Measurements from ENCODE around the gene GASK1A.

Gene GASK1A

DNA sequence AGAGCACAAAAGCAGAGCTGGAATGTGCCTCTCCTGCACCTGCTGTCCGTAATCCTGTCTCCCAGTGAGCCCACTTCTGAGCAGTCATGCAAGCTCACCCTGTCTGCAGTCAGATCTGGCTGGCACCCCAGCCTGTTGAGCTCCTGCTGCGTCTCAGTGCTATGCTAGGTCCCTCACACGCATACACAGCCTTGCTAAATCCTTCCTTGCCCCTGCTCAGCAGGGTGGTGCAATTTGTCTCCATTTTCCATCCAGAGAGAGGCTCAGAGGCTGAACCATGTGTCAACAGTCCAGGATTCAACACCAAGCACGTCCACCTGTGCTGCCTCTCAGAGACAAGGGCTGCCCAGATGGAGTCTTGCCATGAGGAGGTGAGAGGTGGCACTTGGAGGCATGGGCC lies 115.7 kb downstream of the GASK1A start:
- no peak for DNase-seq (ENCODE audit: extremely low read depth, low read depth)
- TF ChIP-seq, protein P1, sequence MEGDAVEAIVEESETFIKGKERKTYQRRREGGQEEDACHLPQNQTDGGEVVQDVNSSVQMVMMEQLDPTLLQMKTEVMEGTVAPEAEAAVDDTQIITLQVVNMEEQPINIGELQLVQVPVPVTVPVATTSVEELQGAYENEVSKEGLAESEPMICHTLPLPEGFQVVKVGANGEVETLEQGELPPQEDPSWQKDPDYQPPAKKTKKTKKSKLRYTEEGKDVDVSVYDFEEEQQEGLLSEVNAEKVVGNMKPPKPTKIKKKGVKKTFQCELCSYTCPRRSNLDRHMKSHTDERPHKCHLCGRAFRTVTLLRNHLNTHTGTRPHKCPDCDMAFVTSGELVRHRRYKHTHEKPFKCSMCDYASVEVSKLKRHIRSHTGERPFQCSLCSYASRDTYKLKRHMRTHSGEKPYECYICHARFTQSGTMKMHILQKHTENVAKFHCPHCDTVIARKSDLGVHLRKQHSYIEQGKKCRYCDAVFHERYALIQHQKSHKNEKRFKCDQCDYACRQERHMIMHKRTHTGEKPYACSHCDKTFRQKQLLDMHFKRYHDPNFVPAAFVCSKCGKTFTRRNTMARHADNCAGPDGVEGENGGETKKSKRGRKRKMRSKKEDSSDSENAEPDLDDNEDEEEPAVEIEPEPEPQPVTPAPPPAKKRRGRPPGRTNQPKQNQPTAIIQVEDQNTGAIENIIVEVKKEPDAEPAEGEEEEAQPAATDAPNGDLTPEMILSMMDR (IDR thresholded peaks at IDR 0.05; ENCODE audit: low read depth, low read length), result no peak

DNA sequence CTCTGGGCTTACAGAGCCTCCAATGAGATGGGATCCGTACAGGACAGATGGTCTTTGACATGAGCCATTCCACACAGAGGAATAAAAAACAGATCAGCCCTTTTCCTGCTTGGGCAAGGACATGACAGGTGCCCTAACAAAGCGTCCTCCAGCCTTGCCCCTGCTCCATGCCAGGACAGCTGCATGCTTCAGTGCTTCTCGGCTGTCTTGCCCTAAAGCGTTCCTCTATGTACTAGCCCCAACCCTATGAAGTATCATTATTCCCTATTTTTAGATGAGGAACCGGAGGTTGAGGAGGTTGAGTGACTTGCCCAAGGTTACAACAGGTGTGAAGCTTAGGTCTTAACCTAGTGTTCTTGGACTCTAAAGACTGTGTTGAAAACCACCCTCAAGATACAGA lies 116.3 kb downstream of the GASK1A start:
- DNase-seq (ENCODE audit: extremely low read depth, low read depth), result no peak
- TF ChIP-seq, protein P1 (IDR thresholded peaks at IDR 0.05; ENCODE audit: low read depth, low read length), result no peak

DNA sequence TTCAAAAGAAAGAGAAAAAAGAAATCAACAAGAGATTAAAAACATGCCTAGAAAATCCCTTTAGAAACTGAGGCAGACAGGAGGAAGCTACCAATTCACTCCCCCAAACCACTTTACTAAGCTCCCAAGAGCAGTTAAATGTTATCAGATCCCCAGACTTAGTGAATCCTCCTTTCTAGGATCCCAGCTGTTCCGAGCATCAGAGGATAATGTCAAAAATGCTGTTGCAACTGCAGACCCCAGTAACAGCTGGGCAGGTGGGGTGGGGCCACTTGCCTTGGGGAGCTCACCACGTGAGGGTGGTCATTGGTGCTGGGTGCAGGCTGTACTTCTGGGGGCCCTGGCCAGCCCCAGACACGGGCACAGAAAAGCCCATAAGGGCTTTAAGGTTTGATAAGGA lies 117.7 kb downstream of the GASK1A start:
- DNase-seq (ENCODE audit: extremely low read depth, low read depth), result no peak
- TF ChIP-seq, protein P1 (IDR thresholded peaks at IDR 0.05; ENCODE audit: low read depth, low read length), result no peak

DNA sequence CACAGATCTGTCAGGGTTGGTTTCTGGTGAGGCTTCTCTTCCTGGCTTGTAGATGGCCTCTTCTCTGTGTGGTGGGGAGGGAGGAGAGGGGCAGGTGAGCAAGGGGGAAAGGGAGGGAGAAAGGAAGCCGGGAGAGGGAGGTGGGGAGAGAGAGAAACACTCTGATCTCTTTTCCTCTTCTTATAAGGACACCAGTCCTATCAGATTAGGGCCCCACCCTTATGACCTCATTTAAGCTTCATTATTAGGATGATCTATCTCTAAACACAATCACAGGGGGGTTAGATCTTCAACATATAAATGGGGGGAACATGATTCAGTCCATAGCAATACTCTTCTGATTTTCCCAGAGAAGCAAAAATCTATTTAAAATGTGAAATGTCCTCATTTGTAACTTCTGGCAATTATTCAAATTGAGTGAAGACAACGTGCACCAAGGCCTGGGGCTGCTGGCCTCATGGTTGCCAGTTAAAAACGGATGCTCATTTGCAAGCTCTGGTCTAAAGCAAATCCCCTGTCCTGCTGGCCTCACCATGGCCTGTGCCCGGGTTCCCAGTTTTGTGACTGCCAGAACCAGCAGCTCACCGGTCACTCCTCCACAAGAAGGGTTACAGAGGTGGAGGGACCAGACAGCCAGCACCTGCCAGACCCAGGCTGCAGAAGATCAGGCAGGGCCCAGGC lies 118.4 kb downstream of the GASK1A start:
- no peak for DNase-seq (ENCODE audit: extremely low read depth, low read depth)
- TF ChIP-seq, protein P1 (IDR thresholded peaks at IDR 0.05; ENCODE audit: low read depth, low read length), result no peak

DNA sequence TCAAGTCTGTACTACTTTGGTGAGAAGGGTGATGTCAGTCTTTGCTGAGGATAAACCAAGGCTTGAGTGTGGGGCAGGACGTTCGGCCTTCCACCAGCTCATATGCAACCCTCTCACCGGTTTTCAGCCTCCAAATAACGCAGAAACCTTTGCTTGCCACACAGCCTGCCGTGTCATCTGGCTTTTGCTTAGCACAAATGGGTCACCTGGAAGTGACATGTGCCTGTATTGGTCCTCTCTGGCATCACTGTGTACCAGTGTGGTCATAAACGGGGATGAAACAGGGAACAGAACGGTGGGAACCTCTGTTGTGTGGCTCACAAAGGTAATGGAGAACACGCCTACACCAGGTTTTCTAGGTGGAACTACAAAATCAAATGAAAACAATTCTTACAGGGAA lies 119.7 kb downstream of the GASK1A start:
- TF ChIP-seq, protein P1 (IDR thresholded peaks at IDR 0.05; ENCODE audit: low read depth, low read length), result no peak
- DNase-seq (ENCODE audit: extremely low read depth, low read depth), result no peak

DNA sequence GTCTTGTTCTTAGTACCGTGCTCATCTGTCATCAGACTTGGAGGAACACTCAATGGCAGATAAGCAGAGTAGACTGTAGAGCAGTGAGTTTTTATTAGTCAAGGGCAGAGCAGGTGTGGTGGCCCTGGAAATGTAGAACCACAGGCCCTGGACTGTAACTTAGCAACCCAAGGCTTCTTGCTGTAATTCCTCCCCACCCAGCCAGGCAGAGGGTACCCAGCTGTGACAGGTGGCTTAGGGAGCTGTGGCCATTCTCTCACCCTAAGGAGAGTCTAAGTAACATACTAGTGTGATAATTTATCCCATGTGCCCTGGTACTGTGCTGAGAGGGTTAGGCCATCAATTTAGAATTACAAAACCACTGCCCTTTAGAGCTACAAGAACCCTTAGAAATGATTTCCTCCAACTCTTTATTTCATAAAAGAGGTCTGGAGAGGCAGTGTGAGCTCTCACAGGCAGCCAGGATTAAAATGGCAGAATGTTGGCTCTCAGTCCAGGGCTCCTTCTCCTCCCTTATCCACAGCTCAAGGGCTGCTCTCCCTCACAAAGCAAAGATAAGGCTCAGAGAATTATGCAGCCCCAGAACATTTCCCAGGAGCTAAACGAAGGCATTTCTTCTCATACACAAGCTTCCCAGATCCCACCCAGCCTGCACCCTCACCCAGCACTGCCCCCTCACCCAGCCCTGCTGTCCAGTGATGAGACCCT lies 123.8 kb downstream of the GASK1A start:
- TF ChIP-seq, protein P1 (IDR thresholded peaks at IDR 0.05; ENCODE audit: low read depth, low read length), result no peak
- DNase-seq (ENCODE audit: extremely low read depth, low read depth), result no peak

DNA sequence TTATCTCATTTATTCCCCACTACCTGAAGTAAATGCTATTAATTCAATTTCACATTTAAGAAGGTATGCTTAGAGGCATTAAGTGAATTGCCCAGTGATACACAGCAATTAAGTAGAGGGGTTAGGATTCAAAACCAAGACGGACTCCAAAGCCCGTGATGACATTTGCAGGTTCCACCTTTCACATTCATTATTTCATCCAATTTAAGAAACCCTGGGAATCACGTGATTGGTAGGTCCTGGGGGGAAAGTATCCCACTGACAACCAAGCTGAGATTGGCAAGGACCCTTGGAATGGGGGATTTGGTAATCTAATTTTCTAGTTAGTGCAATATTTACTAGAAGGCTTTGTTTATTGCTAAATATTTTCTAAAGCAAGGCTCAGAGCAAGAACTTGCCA lies 124.9 kb downstream of the GASK1A start:
- TF ChIP-seq, protein P1 (IDR thresholded peaks at IDR 0.05; ENCODE audit: low read depth, low read length), result no peak
- DNase-seq (ENCODE audit: extremely low read depth, low read depth), result no peak
